RPMI7951 (cell line): Measurements from ENCODE around the gene SUPV3L1. TPM values are rescaled to one million over a fixed set of nuclear protein-coding genes. Genes with fewer than 3 reads are reported as not detected.

Experiments
- total RNA-seq: library from RNA; depleted of rRNA; stranded (reverse); fragments of >200 nt; shearing (Covaris generic); gene quantifications from 2 replicates; pipeline ENCODE4 v1.2.3, GENCODE V29; 2014; rRNA removed

The SUPV3L1 gene
- total RNA-seq, 1 experiment from 2014 or later, result 17.5 TPM

Other genes with a start within 250 kb of the SUPV3L1 start
- 47.2 and 53.6 TPM in 2 replicates for gene DDX21, start 224.1 kb upstream of the SUPV3L1 start, total RNA-seq
- gene KIFBP, start 191.4 kb upstream of the SUPV3L1 start, total RNA-seq, result 44.9 and 47.0 TPM in 2 replicates
- gene SRGN, start 92.1 kb upstream of the SUPV3L1 start, total RNA-seq, result 333 and 345 TPM in 2 replicates
- gene VPS26A, start 56.1 kb upstream of the SUPV3L1 start, total RNA-seq, result 38.5 and 46.7 TPM in 2 replicates
- gene HKDC1, start 40.1 kb downstream of the SUPV3L1 start, total RNA-seq, result 3.9 and 7.6 TPM in 2 replicates
- 68.6 and 72.7 TPM in 2 replicates for gene HK1, start 98.3 kb downstream of the SUPV3L1 start, total RNA-seq
- 0.10 and 0.36 TPM in 2 replicates for gene TACR2, start 236.7 kb downstream of the SUPV3L1 start, total RNA-seq